Measurements from ENCODE around the gene BTRC. TPM values are rescaled to one million over a fixed set of nuclear protein-coding genes. Genes with fewer than 3 reads are reported as not detected.
"Not testable (repeated sequence)": the region's sequence is repeated elsewhere in the genome, so short reads cannot be mapped to it uniquely, and the experiment has no call there.

Gene BTRC
- total RNA-seq: 18.2 and 21.0 TPM in 2 replicates

DNA sequence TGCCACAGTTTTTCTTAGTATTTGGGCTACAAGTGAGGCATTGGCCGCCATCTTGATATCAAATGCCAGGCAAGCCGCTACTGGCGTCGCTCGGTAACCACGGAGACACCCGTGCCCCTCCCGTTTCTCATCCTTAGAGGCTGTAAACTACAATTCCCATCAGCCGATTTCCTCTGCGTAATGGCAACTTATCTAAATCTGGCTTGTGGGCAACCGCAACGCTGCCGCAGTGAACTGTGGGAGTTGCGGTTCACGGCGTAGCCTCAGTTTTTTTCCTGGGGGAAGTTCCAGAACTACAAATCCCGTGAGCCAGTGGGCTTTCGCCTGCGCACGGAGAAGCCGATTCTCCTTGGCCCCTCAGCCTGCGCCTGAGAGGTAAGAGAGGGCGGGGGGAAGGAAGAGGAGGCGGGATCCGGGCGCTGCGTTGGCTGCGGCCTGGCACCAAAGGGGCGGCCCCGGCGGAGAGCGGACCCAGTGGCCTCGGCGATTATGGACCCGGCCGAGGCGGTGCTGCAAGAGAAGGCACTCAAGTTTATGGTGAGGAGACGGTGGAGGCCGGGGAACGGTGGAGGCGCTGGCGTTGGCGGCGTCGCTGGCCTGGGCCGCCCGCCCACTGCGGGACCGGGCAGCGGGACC lies at the start of gene BTRC:
Gene BTRC, plus strand, starts transcription at position 474 of the 636 bp plus-strand sequence. Its CDS starts 16 bp downstream, at position 490.
- Mint-ChIP-seq H3K36me3 (ENCODE audit: low read depth) (peaks cover 12% of the 10 kb centered on the region), H3K4me3 (ENCODE audit: low read depth) (peak within 1 kb of the TSS; percentile 88), H3K27ac (peak within 1 kb of the TSS; percentile 95), H3K9me3 (no peaks in the 10 kb centered on the region), H3K27me3 (ENCODE audit: low read depth) (peaks cover 17% of the 10 kb centered on the region), H3K4me1 (ENCODE audit: low read depth) (peaks cover 15% of the 10 kb centered on the region)
- intact Hi-C loops (cut with micrococcal nuclease): loop anchor here (1.0 to 10.0 kb wide), 4 partner anchors 26 to 463 kb away; partner anchors contain the start of genes KAZALD1, OGA, PDZD7 and SFXN3
- peak; percentile 97 for DNase-seq (ENCODE audit: low spot score)

DNA sequence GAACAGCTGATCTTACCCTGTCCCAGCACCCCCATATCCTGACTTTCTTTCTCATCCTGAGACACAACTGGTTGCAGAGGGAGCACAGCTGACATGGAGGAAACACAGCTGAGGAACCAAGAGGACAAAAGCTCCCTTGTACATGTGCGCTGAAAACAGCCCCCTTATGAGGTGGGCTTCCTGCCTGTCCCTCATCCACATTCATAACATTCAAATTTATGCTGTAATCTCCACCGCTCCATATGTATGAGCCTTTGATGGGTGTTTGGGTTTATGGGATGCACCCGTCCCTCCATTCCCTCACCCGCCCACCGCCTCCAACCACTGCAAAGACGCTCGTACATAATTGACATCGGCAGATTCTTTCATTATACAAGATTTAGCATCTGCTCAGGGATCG lies 49.6 kb upstream of the BTRC start:
- H3K4me1 Mint-ChIP-seq (ENCODE audit: low read depth): no peaks in the 10 kb centered on the region
- no peak for DNase-seq (ENCODE audit: low spot score)
- H3K9me3 Mint-ChIP-seq: no peaks in the 10 kb centered on the region
- H3K27me3 Mint-ChIP-seq (ENCODE audit: low read depth): peaks cover 35% of the 10 kb centered on the region
- H3K27ac Mint-ChIP-seq: no peak overlapping the region
- intact Hi-C loops (cut with micrococcal nuclease): no loop called here
- H3K36me3 Mint-ChIP-seq (ENCODE audit: low read depth): no peaks in the 10 kb centered on the region
- no peak overlapping the region for H3K4me3 Mint-ChIP-seq (ENCODE audit: low read depth)

DNA sequence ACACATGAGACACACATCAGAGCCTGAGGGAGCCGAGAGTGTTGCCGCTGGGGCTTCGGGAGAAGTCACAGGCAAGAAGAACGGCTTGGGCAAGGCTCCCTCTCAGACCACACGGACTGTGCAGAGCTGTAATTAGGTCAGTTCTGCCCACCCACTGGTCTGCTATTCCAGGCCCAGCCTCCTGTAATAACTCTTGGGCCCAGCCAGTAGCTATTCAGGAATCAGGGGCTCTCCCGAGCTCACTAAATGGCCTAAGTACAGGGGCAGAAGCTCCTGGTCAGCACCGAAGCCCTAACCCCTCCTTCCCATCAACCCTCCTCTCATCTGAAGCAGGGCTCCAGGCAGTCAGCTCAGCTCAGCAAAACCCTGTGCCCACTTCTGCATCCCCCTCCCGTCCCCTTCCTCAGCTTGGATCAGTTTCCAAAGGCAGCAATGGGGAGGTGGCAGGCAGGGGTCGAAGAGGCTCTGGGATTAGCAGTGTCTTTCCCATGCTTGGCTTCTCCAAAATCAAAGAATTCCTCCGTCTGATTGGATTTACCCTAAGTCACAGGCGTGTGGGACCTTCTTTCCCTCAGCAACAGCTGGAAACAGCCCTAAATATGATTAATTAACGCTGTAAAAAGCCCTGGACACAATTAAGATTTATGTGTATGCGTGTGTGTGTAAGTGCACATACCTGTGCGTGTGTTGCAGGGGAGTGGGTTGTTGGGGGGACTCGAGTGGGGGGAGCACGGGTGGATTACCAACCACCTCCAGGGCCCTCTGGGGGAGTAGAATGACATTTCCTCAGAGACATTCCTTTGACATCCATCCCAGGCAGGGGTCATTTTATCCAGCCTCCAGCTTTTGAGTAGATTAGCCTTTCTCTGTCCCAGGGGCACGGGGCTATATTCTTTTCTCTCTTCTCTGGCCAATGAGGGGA lies 48.4 kb upstream of the BTRC start:
- peaks cover 1% of the 10 kb centered on the region for H3K4me1 Mint-ChIP-seq (ENCODE audit: low read depth)
- H3K9me3 Mint-ChIP-seq: no peaks in the 10 kb centered on the region
- no peak overlapping the region for H3K27ac Mint-ChIP-seq
- no peak for DNase-seq (ENCODE audit: low spot score)
- H3K27me3 Mint-ChIP-seq (ENCODE audit: low read depth): peaks cover 38% of the 10 kb centered on the region
- no peak overlapping the region for H3K4me3 Mint-ChIP-seq (ENCODE audit: low read depth)
- intact Hi-C loops (cut with micrococcal nuclease): no loop called here
- no peaks in the 10 kb centered on the region for H3K36me3 Mint-ChIP-seq (ENCODE audit: low read depth)

DNA sequence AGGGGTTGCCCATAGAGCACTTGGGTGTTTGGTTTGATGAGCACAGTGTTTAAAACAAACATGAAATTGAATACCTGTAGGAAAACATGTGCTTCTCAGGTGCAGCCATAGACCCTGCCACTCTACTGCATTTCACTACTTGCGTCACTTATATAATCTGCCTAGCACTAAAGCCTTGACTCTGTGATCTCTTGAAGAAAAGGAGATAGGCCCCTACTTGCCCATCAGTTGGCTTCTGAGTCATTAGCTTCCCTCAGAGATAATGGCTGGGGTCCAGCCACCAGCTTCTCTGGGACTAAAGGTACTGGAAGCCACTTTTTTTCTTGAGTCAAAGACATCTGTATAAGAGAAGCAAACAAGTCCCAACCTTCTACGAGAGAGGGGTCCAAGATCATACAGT lies 45.9 kb upstream of the BTRC start:
- peaks cover 47% of the 10 kb centered on the region for H3K27me3 Mint-ChIP-seq (ENCODE audit: low read depth)
- no peak overlapping the region for H3K4me3 Mint-ChIP-seq (ENCODE audit: low read depth)
- no peaks in the 10 kb centered on the region for H3K9me3 Mint-ChIP-seq
- H3K36me3 Mint-ChIP-seq (ENCODE audit: low read depth): no peaks in the 10 kb centered on the region
- no peak overlapping the region for H3K27ac Mint-ChIP-seq
- intact Hi-C loops (cut with micrococcal nuclease): no loop called here
- H3K4me1 Mint-ChIP-seq (ENCODE audit: low read depth): peaks cover 3% of the 10 kb centered on the region
- no peak for DNase-seq (ENCODE audit: low spot score)

DNA sequence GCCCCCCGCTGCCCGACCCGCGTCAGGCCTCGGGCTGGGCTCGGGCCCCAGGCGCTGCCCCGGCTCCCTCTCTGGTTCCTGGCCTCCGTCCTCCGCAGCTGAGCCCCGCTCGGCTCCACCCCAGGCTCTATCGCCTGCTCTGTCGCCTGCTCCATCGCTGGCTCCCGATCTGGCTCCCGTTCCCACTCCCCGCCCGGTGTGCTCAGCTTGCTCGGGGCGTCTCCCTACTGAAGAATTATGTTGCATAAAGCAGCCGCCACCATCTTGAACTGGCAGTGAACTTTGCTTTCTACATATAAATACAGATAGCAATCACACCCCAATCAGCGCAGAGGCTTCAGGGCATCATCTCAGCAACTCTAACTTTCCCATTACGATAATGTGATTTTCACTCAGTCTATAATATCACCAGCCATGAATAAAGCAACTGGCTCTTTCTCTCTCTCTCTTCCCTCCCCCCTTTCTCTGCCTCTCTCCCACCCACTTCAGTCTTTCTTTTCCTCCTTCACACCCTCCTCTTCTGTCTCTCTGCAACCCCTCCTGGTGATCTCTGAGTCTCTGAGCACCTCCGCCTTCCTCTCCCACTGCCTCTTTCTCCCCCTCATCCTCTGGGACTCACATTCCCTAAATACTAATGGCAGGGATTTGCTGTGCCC lies 43.3 kb upstream of the BTRC start:
- Mint-ChIP-seq H3K36me3 (ENCODE audit: low read depth) (no peaks in the 10 kb centered on the region), H3K4me3 (ENCODE audit: low read depth) (no peak overlapping the region), H3K27me3 (ENCODE audit: low read depth) (peaks cover 41% of the 10 kb centered on the region), H3K27ac (no peak overlapping the region), H3K4me1 (ENCODE audit: low read depth) (peaks cover 3% of the 10 kb centered on the region), H3K9me3 (no peaks in the 10 kb centered on the region)
- intact Hi-C loops (cut with micrococcal nuclease): no loop called here
- DNase-seq (ENCODE audit: low spot score): no peak

DNA sequence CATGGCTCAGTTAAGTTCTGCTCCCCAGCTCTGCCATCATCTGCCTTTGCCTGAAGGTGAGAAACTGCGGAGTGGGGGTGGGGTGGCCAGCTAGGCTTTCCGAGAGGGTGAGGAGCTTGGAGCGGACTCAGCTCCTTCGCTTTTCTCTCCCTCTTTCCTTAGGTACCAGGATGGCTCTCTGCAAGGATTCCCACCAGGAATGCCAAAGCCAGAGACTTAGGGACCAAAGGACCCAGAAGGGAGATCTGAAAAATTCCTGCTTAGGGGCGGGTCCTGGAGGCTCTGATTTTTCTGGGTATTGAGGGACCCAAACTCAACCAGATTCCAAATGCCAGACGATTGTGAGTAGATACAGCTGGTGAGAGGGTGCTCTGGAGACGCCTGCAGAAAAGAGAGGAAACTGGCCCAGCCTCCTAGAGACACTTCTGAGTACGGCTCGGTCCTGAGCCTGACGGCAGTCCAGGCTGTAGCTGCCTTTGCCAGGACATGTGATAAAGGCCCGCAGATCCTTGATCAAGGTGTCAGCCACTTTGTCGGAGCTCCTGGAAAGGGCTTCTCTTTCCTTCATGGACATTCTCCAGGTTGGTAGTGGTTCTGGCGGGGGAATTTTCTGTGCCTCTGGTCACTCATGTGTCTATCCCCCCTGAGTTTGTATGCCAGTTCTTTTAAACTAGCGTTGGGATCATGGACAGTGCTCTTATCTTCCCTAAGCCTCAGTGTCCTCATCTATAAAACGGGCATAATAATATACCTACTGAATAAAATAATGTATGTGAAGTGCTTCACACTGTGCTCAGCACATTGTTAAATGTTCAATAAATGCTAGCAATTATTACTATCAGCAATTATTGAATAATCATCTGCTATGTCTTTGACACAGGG lies 42.5 kb upstream of the BTRC start:
- H3K4me1 Mint-ChIP-seq (ENCODE audit: low read depth): peaks cover 3% of the 10 kb centered on the region
- peaks cover 41% of the 10 kb centered on the region for H3K27me3 Mint-ChIP-seq (ENCODE audit: low read depth)
- no peak overlapping the region for H3K4me3 Mint-ChIP-seq (ENCODE audit: low read depth)
- no peak overlapping the region for H3K27ac Mint-ChIP-seq
- no peaks in the 10 kb centered on the region for H3K36me3 Mint-ChIP-seq (ENCODE audit: low read depth)
- H3K9me3 Mint-ChIP-seq: no peaks in the 10 kb centered on the region
- no peak for DNase-seq (ENCODE audit: low spot score)
- intact Hi-C loops (cut with micrococcal nuclease): no loop called here

DNA sequence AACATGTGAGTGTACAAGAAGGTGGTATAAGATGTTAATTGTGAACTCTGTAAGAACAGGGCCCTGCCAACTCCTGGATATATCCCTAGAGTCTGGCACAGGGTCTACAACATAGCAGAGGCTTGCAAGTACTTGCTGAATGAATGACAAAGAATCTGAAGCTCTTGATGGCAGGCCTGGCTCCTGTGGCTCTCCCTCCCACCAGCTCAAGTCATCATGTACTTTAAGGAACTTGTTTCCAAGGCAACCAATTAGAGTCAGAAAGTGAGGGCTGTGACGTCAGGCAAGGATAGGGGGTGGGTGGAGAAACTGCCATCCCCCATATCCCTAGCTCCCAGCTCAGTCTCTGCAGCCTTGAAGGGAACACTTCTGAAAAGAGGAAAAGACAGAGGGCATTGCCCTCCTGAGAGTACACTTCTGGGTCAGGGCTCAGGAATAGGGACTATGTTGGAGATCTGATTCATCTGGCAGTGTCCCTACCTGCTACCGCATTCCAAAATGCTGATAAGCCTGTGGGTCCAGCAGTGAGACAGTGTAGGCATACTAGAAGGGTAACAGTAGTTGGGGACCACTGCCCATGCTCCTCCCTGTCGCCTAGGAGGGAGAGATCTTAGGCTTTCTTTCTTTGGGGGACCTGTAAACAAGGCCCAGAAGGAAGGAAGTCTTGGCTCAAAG lies 34.6 kb upstream of the BTRC start:
- Mint-ChIP-seq H3K36me3 (ENCODE audit: low read depth) (no peaks in the 10 kb centered on the region), H3K4me1 (ENCODE audit: low read depth) (no peaks in the 10 kb centered on the region), H3K27me3 (ENCODE audit: low read depth) (peaks cover 14% of the 10 kb centered on the region), H3K4me3 (ENCODE audit: low read depth) (no peak overlapping the region), H3K9me3 (no peaks in the 10 kb centered on the region), H3K27ac (no peak overlapping the region)
- intact Hi-C loops (cut with micrococcal nuclease): no loop called here
- DNase-seq (ENCODE audit: low spot score): no peak

DNA sequence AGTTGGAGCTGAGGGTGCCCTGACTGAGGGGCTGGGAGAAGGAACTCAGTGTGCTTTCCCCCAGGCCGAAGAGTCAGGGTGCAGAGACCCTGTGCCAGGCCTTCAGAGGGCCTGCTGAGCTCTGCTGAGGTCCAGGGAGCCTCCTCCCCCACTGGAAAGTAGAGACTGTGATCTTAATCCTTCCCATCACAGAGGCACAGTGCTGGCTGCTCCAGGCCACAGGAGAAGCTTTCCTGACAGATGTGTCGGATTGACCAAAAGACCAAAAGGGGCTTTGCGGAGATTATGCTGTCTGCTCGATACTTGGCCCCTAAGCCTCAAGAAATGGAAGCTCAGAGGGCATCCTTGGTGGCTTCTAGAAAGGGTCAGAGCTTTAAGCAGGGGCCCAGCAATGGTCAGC lies 32.9 kb upstream of the BTRC start:
- Mint-ChIP-seq H3K27ac (no peak overlapping the region), H3K4me1 (ENCODE audit: low read depth) (no peaks in the 10 kb centered on the region), H3K36me3 (ENCODE audit: low read depth) (no peaks in the 10 kb centered on the region), H3K27me3 (ENCODE audit: low read depth) (peaks cover 20% of the 10 kb centered on the region), H3K4me3 (ENCODE audit: low read depth) (no peak overlapping the region), H3K9me3 (no peaks in the 10 kb centered on the region)
- no peak for DNase-seq (ENCODE audit: low spot score)
- intact Hi-C loops (cut with micrococcal nuclease): no loop called here

DNA sequence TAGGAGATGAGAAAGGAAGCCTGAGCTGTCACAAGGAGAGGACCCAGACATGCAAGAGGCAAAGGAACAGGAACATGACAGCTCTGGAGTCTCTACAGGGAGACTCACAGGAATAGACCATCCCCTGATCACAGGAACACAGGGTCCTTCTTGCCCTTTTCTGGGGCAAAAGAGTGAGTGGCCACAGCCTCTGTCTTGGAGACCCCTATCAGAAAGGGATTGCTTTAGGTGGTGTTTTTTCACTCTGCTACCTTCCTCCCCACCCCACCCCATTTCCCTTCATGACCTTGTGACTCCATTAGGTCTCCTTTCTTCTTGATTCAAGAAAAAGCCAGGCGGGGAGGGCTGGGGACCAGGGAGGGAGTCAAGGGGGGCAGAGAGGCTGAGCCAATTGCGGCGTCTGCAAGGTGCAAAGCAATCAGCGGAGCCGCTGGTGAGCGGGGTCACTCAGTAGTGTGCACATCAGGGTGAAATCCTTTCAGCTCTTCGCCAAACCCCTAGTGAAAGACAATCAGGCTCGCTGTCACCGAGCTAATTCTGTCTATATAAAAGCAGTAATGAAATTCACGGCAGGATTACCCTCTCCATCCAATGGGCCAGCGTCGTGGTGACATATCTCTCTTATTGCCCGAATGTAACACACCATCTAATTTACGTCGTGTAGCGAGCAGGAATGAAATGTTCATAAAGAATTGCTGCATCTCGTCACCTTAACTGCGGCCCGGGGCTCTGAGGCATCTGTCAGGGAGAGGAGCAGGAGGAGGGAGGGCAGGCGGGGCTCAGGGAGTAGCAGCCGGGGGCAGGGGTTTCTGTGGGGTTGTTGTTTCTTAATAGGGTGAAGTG lies 31.5 kb upstream of the BTRC start:
- Mint-ChIP-seq H3K27ac (no peak overlapping the region), H3K27me3 (ENCODE audit: low read depth) (peaks cover 26% of the 10 kb centered on the region)
- intact Hi-C loops (cut with micrococcal nuclease): no loop called here

DNA sequence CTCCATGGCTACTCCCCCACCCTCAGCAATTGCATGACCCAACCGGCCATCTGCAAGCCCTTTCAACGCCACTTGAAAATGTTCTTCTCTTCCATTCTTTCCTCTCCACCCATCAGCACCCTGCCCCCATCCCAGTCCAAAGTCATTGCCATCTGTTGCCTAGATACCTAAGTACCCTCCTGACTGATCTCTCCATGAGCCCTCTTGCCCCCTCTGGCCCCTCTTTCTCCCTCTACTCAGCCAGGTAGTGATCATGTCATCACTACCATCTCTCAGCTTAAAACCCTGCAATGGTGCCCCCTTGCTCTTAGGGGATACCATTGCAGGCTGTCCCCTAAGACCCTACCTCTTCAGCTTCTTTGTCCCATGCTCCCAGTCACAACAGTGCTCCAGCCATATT lies 30.5 kb upstream of the BTRC start:
- DNase-seq (ENCODE audit: low spot score): no peak
- no peaks in the 10 kb centered on the region for H3K36me3 Mint-ChIP-seq (ENCODE audit: low read depth)
- intact Hi-C loops (cut with micrococcal nuclease): no loop called here
- no peak overlapping the region for H3K27ac Mint-ChIP-seq
- H3K4me1 Mint-ChIP-seq (ENCODE audit: low read depth): no peaks in the 10 kb centered on the region
- peaks cover 24% of the 10 kb centered on the region for H3K27me3 Mint-ChIP-seq (ENCODE audit: low read depth)
- no peaks in the 10 kb centered on the region for H3K9me3 Mint-ChIP-seq
- H3K4me3 Mint-ChIP-seq (ENCODE audit: low read depth): no peak overlapping the region

More for the DNA sequence above, 31.5 kb upstream of the BTRC start:
- H3K4me1 Mint-ChIP-seq (ENCODE audit: low read depth): no peaks in the 10 kb centered on the region
- H3K9me3 Mint-ChIP-seq: no peaks in the 10 kb centered on the region
- no peak overlapping the region for H3K4me3 Mint-ChIP-seq (ENCODE audit: low read depth)
- no peaks in the 10 kb centered on the region for H3K36me3 Mint-ChIP-seq (ENCODE audit: low read depth)
- DNase-seq (ENCODE audit: low spot score): no peak

DNA sequence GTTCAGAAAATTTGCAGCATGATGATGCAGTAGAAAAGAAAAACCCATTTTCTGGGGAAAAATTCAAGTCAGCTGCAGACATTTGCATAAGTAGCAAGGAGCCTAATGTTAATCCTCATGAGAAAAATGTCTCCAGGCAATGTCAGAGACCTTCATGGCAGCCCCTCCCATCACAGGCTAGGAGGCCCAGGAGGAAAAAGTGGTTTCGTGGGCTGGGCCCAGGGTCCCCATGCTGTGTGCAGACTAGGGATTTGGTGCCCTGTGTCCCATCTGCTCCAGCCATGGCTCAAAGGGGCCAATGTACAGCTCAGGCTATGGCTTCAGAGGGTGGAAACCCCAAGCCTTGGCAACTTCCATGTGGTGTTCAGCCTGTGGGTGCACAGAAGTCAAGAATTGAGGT lies 26.5 kb upstream of the BTRC start:
- intact Hi-C loops (cut with micrococcal nuclease); H3K27ac Mint-ChIP-seq; DNase-seq (ENCODE audit: low spot score); H3K36me3 Mint-ChIP-seq (ENCODE audit: low read depth); H3K4me1 Mint-ChIP-seq (ENCODE audit: low read depth); H3K4me3 Mint-ChIP-seq (ENCODE audit: low read depth); H3K9me3 Mint-ChIP-seq: not testable (repeated sequence)
- peaks cover 47% of the 10 kb centered on the region for H3K27me3 Mint-ChIP-seq (ENCODE audit: low read depth)

Measured in activated T-helper 2 cell treated with anti-CD3 and anti-CD28 coated beads, Interferon-gamma antibody, Interleukin-2, Interleukin-4, amounts not matched to agents 10 μg/mL and 5 μg/mL and 100 μg/mL, durations not matched to agents 14 hours and 24 hours and 36 hours (primary cell).